Heart right ventricle (tissue), 16 donors: Measurements from ENCODE around the gene GAL3ST2. TPM values are rescaled to one million over a fixed set of nuclear protein-coding genes. Genes with fewer than 3 reads are reported as not detected.

ENCODE experiments used
- ATAC-seq, 8 donors: fragments of 200-7000 bp; cut with Tn5 transposase; one replicate each; pipeline ENCODE4 v1.9.1; 2020; ENCODE audit warnings: mild to moderate bottlenecking in 8 of 8, moderate library complexity in 8 of 8, moderate number of reproducible peaks in 1 of 8
- DNase-seq, 2 donors: peaks; one replicate each; pipeline ENCODE4 v3.0.0-alpha.2; 2020
- H3K27ac ChIP-seq, 10 donors: fragments of 200-600 bp; sonication (generic) in 2 of 10; one replicate each; pipeline versions ENCODE4 v1.5.0 to v1.8.0; 2020 to 2022; ENCODE audit warnings: mild to moderate bottlenecking in 3 of 10
- H3K27me3 ChIP-seq, 7 donors: fragments of 200-600 bp; one replicate each; pipeline ENCODE4 v1.8.0; 2021 to 2022; ENCODE audit warnings: mild to moderate bottlenecking in 2 of 7
- H3K36me3 ChIP-seq, 9 donors: fragments of 200-600 bp; sonication (generic) in 1 of 9; one replicate each; pipeline versions ENCODE4 v1.5.0 to v1.8.0; 2020 to 2022; ENCODE audit warnings: mild to moderate bottlenecking in 2 of 9
- H3K4me1 ChIP-seq, 9 donors: fragments of 200-600 bp; sonication (generic) in 1 of 9; one replicate each; pipeline versions ENCODE4 v1.5.0 to v1.8.0; 2020 to 2022; ENCODE audit warnings: mild to moderate bottlenecking in 4 of 9
- H3K4me3 ChIP-seq, 10 donors: fragments of 200-600 bp; sonication (generic) in 2 of 10; one replicate each; pipeline versions ENCODE4 v1.5.0 to v1.8.0; 2020 to 2022; ENCODE audit warnings: mild to moderate bottlenecking in 7 of 10, moderate library complexity in 2 of 10
- H3K9me3 ChIP-seq, 11 donors: fragments of 200-600 bp in 10 of 11; sonication (generic) in 2 of 11; one replicate each; pipeline versions ENCODE4 v1.5.0 to v1.8.0; 2013 to 2022; ENCODE audit warnings: mild to moderate bottlenecking in 2 of 11, control low read depth in 1 of 11, moderate library complexity in 1 of 11
- WGBS, 2 donors: extraction: QIAGEN DNeasy Blood & Tissue Kit; methylation state at CpG; one replicate each; pipeline ENCODE4 v1.1.7; 2013; ENCODE audit warnings: inconsistent platforms in 1 of 2; 5-methylcytosine and 5-hydroxymethylcytosine counted together
- intact Hi-C, 10 donors: fragments of 100-400 bp; cut with DNase I; formaldehyde crosslinking; loops; one replicate each; pipeline versions ENCODE4 v1.11.1 to v1.14.2; 2022
- polyA plus RNA-seq, 2 donors: library from polyadenylated mRNA; stranded (reverse); fragments of 200-250 nt; gene quantifications; one replicate each; pipeline ENCODE4 v1.2.3, GENCODE V29; 2013
- total RNA-seq, 10 donors: library from RNA; stranded (reverse); fragmentation: NEBNext Ultra II Directional in 3 of 10; extraction: Animal tissue kit (Norgen Biotek cat#: 25700) in 3 of 10; gene quantifications; one replicate each; pipeline versions ENCODE4 v1.2.1 to v1.2.4, GENCODE V29; 2021 to 2023
- TF ChIP-seq, protein P1 (sequence below), 9 donors: fragments of 200-600 bp; sonication (generic) in 2 of 9; IDR thresholded peaks; one replicate each; pipeline versions ENCODE4 v1.5.0 to v1.8.0; 2021 to 2022; ENCODE audit warnings: antibody characterized with exemption in 9 of 9, mild to moderate bottlenecking in 5 of 9, moderate library complexity in 1 of 9
- donor health status: Arrhythmogenic right ventricular cardiomyopathy.
- donor health status: ischemic (EF 13 %, LVEDD 7.1; RV severe dilation, severe dysfunction).
- donor health status: healthy with polysubstance abuse.
- donor health status: DM: no; HTN: yes; CAD: no.
- donor health status: DM: no; HTN: no; CAD: no.
- donor health status: ischemic (EF 25% LVEDD 6.9; RV normal size, moderate dysfunction).
- donor health status: ischemic (EF 25% LVEDD 5.7; RV mildly dilated, moderate dysfunction).
- donor health status: healthy.
- donor health status: DM: yes; HTN: yes; CAD: no.
- donor health status: Ischemic cardiomyopathy.
- donor health status: ischemic (EF 35%, LVEDD 5.7; RV mildly dilated, moderate dysfunction).
- donor health status: nonischemic (EF 11% LVEDD 7.7; RV severe dilation, severe dysfunction).
- donor health status: DM: yes; HTN: yes; CAD: no.
- donor health status: PGD.
- donor health status: ischemic (EF 29% LVEDD 5.4; RV normal size, mild dysfunction).
- donor health status: nonischemic (EF 23%, LVEDD 6.1; RV moderate dilation, normal function).

GAL3ST2 gene
- total and polyA plus RNA-seq, 12 donors: 0.19 to 0.28 (median 0.23) TPM; not detected in 9

DNA sequence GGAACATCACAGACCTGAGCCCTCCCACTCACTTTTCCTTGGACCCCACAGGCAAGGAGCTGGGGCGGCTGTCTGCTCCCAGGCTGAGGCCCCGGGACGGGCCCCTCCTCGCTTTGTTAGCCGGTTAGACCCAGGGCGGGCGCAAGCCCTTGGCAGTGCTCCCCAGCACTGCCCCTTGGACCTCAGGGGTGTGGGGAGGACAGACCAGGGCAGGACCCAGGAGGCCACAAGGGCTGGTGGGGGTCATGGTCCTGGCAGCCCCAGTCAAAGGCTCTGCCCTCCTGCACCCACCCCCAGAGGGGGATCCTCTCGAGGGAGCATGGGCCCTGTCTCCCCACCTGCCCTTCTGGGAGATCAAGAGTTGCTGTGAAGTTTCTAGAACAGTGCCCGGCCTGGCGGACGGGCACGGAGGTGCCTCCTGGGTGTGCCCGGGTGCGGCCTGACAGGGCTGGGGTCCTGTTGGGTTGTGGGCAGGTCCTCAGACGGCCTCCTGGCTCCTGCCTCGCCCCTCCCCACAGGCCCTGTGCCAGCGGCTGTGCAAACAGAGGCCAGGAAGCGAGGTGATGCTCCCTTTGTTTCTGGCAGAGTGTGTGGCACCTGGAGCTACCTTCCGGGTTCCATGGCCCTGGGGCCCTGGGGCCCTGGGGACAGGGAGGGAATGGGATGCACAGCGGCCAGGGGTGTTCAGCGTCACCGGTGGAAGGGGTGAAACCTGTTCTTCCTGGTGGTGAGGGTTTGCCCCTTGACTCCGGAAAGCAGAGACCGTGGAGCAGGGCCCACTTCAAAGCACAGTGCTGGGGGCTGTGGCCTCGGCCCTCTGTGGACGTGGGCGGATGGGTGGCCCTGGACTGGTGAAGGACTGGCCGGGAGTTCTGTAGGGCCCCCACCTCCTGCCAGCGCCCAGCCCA, 2.9 kb upstream of the GAL3ST2 start:
- Histone ChIP-seq H3K36me3 (no peaks in the 10 kb centered on the region), H3K4me3 (no peak overlapping the region), H3K27me3 (peaks cover 7 to 56% (median 41%) of the 10 kb centered on the region in 7 donors), H3K4me1 (peaks cover 0 to 17% (median 0%) of the 10 kb centered on the region in 9 donors), H3K27ac (no peak overlapping the region), H3K9me3 (no peaks in the 10 kb centered on the region)
- TF ChIP-seq, protein P1, sequence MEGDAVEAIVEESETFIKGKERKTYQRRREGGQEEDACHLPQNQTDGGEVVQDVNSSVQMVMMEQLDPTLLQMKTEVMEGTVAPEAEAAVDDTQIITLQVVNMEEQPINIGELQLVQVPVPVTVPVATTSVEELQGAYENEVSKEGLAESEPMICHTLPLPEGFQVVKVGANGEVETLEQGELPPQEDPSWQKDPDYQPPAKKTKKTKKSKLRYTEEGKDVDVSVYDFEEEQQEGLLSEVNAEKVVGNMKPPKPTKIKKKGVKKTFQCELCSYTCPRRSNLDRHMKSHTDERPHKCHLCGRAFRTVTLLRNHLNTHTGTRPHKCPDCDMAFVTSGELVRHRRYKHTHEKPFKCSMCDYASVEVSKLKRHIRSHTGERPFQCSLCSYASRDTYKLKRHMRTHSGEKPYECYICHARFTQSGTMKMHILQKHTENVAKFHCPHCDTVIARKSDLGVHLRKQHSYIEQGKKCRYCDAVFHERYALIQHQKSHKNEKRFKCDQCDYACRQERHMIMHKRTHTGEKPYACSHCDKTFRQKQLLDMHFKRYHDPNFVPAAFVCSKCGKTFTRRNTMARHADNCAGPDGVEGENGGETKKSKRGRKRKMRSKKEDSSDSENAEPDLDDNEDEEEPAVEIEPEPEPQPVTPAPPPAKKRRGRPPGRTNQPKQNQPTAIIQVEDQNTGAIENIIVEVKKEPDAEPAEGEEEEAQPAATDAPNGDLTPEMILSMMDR (IDR thresholded peaks at IDR 0.05): no peak
- intact Hi-C loops: no loop called here
- 73 to 79% methylated on average over 29 of the region's 29 CpGs for WGBS, 2 donors
- DNase-seq (no peak), ATAC-seq (no peak)

DNA sequence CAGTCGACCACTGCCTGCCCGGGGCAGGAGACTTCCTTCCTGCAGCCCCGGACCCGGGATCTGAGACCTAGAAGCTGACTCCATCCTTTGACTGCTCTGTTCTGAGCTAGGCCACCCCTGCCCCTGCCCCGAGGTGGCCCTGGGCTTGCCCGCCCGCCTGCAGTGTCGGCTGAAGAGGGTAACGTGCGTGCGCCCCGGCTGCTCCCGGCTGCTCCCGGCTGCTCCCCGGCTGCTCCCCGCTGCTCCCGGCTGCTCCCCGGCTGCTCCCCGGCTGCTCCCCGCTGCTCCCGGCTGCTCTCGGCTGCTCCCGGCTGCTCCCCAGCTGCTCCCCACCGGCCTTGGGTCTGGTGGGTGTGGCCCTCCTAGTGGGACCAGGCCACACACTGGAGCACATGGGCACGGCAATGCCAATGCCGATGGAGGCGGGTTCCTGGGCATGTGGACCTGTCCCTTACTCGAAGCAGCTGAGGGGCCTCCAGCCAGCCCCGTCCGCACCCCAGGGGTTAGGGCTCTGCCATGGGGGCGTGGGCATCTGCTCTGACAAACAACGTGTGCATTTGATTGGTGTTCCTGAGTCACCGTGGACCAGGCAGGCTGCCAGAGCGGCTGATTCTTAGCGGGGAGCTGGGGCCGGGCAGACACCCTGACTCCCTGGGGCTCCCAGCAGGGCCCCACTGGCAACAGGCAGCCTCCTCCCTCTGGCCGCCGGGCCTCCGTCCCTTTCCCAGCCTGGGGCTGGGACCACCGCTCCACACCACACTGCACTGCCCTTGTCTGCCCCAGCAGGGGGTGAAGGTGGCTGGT, 2.0 kb upstream of the GAL3ST2 start:
- ATAC-seq: no peak

DNA sequence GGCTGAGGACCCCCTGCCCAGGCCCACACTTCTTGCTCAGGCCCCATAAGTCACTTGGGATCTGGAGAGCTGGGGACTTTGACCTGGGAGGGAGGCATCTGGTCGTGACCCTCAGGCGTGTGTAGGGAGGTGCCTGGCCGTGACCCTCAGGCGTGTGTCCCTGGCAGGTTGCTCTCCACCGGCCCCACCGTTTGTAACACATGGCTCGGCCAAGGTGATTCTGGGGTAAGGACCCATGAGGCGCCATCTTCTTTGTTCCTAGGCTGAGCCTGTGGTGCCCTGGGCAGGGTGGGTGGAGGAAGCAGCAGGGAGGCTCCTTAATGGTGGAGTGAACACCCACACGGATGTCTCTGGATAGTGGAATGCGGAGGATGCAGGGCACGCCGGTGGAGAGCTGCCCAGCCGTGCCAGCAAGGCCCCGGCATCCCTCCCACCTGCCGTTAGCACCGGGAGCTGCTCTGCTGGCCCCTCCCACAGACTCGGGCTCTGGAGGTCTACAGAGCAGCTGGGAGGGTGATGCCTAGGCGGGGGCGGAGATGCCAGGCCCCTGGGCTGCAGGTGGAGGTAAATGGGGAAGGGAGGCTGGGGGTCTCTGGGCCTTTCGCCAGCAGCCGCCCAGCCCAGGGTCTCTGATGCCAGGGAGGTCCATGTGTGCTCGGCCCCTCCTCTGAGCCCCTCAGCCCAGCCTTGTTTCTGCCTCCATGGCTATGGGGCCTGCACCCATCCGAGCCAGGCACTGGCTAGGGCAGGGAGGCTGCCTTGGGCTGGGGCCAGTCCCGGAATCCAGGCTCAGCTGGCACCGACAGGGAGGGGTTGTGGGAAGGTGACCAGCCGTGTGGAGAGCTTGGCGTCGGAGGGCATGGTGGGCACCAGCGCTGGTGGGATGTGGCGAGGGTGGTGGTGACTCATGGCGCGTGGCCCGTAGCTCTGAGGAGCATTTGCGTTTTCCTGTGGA, 1.1 kb upstream of the GAL3ST2 start:
- no peaks in the 10 kb centered on the region for H3K36me3 ChIP-seq
- TF ChIP-seq, protein P1 (IDR thresholded peaks at IDR 0.05): no peak
- H3K27me3 ChIP-seq: peaks cover 7 to 56% (median 41%) of the 10 kb centered on the region in 7 donors
- DNase-seq: no peak
- ATAC-seq: no peak
- H3K4me1 ChIP-seq: peaks cover 0 to 15% (median 0%) of the 10 kb centered on the region in 9 donors
- peaks cover 0 to 4% (median 0%) of the 10 kb centered on the region in 11 donors for H3K9me3 ChIP-seq
- H3K4me3 ChIP-seq: no peak overlapping the region
- intact Hi-C loops: no loop called here
- 74 to 75% methylated on average over 34 of the region's 34 CpGs for WGBS, 2 donors
- no peak overlapping the region for H3K27ac ChIP-seq

More for the DNA sequence above, 2.0 kb upstream of the GAL3ST2 start:
- intact Hi-C loops: no loop called here
- Histone ChIP-seq H3K27ac (no peak overlapping the region), H3K27me3 (peaks cover 7 to 56% (median 41%) of the 10 kb centered on the region in 7 donors), H3K36me3 (no peaks in the 10 kb centered on the region), H3K4me3 (no peak overlapping the region), H3K9me3 (no peaks in the 10 kb centered on the region), H3K4me1 (peaks cover 0 to 17% (median 0%) of the 10 kb centered on the region in 9 donors)
- 66 to 71% methylated on average over 40 of the region's 40 CpGs for WGBS, 2 donors
- DNase-seq: no peak
- TF ChIP-seq, protein P1 (IDR thresholded peaks at IDR 0.05): no peak
